NAMALWA (cell line): ENCODE data around the gene EYS.
"Not testable (repeated sequence)": the region's sequence is repeated elsewhere in the genome, so short reads cannot be mapped to it uniquely, and the experiment has no call there.

ENCODE experiments used
- DNase-seq: peaks from one replicate; pipeline ENCODE4 v3.0.0-alpha.2; 2015; ENCODE audit warnings: low spot score

EYS gene

GRCh38 chr6:65633501-65633900, 73.5 kb downstream of the EYS start:
- no peak for DNase-seq

GRCh38 chr6:65631711-65632110, 75.3 kb downstream of the EYS start:
- DNase-seq = no peak

- DNase-seq = not testable (repeated sequence)
Observed at GRCh38 chr6:65627434-65627999, 79.5 kb downstream of the EYS start.

GRCh38 chr6:65627015-65627414, 80.0 kb downstream of the EYS start:
- no peak for DNase-seq

- DNase-seq = no peak
Observed at GRCh38 chr6:65623566-65623965, 83.5 kb downstream of the EYS start.

GRCh38 chr6:65610746-65611145, 96.3 kb downstream of the EYS start:
- no peak for DNase-seq

GRCh38 chr6:65595540-65595939, 111.5 kb downstream of the EYS start:
- DNase-seq = no peak

- DNase-seq = no peak
Observed at GRCh38 chr6:65570340-65570739, 136.7 kb downstream of the EYS start.

- DNase-seq = no peak
Observed at GRCh38 chr6:65569505-65569904, 137.5 kb downstream of the EYS start.

GRCh38 chr6:65569056-65569455, 138.0 kb downstream of the EYS start:
- DNase-seq = not testable (repeated sequence)

- DNase-seq = peak; percentile 3
Observed at GRCh38 chr6:65566117-65566516, 140.9 kb downstream of the EYS start.

- DNase-seq = no peak
Observed at GRCh38 chr6:65558071-65558470, 149.0 kb downstream of the EYS start.

GRCh38 chr6:65557224-65557623, 149.8 kb downstream of the EYS start:
- DNase-seq = no peak

GRCh38 chr6:65546894-65547293, 160.1 kb downstream of the EYS start:
- no peak for DNase-seq

GRCh38 chr6:65545920-65546319, 161.1 kb downstream of the EYS start:
- no peak for DNase-seq

GRCh38 chr6:65538644-65539043, 168.4 kb downstream of the EYS start:
- DNase-seq = no peak

GRCh38 chr6:65537600-65537999, 169.4 kb downstream of the EYS start:
- no peak for DNase-seq

- no peak for DNase-seq
Observed at GRCh38 chr6:65531533-65531932, 175.5 kb downstream of the EYS start.

GRCh38 chr6:65524232-65524631, 182.8 kb downstream of the EYS start:
- no peak for DNase-seq

- no peak for DNase-seq
Observed at GRCh38 chr6:65505736-65506135, 201.3 kb downstream of the EYS start.

- DNase-seq = no peak
Observed at GRCh38 chr6:65501045-65501444, 206.0 kb downstream of the EYS start.

- not testable (repeated sequence) for DNase-seq
Observed at GRCh38 chr6:65483652-65484051, 223.4 kb downstream of the EYS start.

GRCh38 chr6:65469650-65470049, 237.4 kb downstream of the EYS start:
- DNase-seq = no peak

GRCh38 chr6:65468307-65468706, 238.7 kb downstream of the EYS start:
- no peak for DNase-seq

- DNase-seq = no peak
Observed at GRCh38 chr6:65461121-65461520, 245.9 kb downstream of the EYS start.
